Measurements from ENCODE around the gene PLAGL2.
"Not testable (repeated sequence)": the region's sequence is repeated elsewhere in the genome, so short reads cannot be mapped to it uniquely, and the experiment has no call there.

The PLAGL2 gene

GRCh38 chr20:32203356-32204204 is 4.0 kb downstream of the PLAGL2 start:
- no peak for DNase-seq

GRCh38 chr20:32201977-32202363 is 5.6 kb downstream of the PLAGL2 start:
- DNase-seq: no peak

- no peak for DNase-seq
Observed at GRCh38 chr20:32201296-32201976, 6.1 kb downstream of the PLAGL2 start.

- no peak for DNase-seq
Observed at GRCh38 chr20:32199006-32199405, 8.5 kb downstream of the PLAGL2 start.

- DNase-seq: not testable (repeated sequence)
Observed at GRCh38 chr20:32197136-32197535, 10.4 kb downstream of the PLAGL2 start.

- not testable (repeated sequence) for DNase-seq
Observed at GRCh38 chr20:32196613-32197012, 10.9 kb downstream of the PLAGL2 start.

- DNase-seq: no peak
Observed at GRCh38 chr20:32195581-32195980, 12.0 kb downstream of the PLAGL2 start.

- no peak for DNase-seq
Observed at GRCh38 chr20:32193996-32194395, 13.5 kb downstream of the PLAGL2 start.

- DNase-seq: not testable (repeated sequence)
Observed at GRCh38 chr20:32193336-32193735, 14.2 kb downstream of the PLAGL2 start.

- DNase-seq: no peak
Observed at GRCh38 chr20:32192698-32193097, 14.8 kb downstream of the PLAGL2 start.

GRCh38 chr20:32191873-32192272 is 15.7 kb downstream of the PLAGL2 start:
- DNase-seq: no peak

- DNase-seq: no peak
Observed at GRCh38 chr20:32191422-32191821, 16.1 kb downstream of the PLAGL2 start.

- DNase-seq: no peak
Observed at GRCh38 chr20:32190616-32191415, 16.7 kb downstream of the PLAGL2 start.

- peak; percentile 45 for DNase-seq
Observed at GRCh38 chr20:32189691-32190615, 17.6 kb downstream of the PLAGL2 start.

GRCh38 chr20:32189123-32189410 is 18.5 kb downstream of the PLAGL2 start:
- DNase-seq: no peak

- DNase-seq: no peak
Observed at GRCh38 chr20:32188376-32189122, 19.0 kb downstream of the PLAGL2 start.

- no peak for DNase-seq
Observed at GRCh38 chr20:32186506-32186905, 21.0 kb downstream of the PLAGL2 start.

GRCh38 chr20:32184961-32185603 is 22.5 kb downstream of the PLAGL2 start:
- no peak for DNase-seq

- DNase-seq: no peak
Observed at GRCh38 chr20:32183947-32184635, 23.5 kb downstream of the PLAGL2 start.

- no peak for DNase-seq
Observed at GRCh38 chr20:32181606-32182005, 25.9 kb downstream of the PLAGL2 start.

- DNase-seq: no peak
Observed at GRCh38 chr20:32179934-32180333, 27.6 kb downstream of the PLAGL2 start.

All from stimulated activated CD4-positive, alpha-beta T cell treated with anti-CD3 and anti-CD28 coated beads, Interleukin-4, amount 100 ng/mL, for 1 hour (primary cell).